GM19023 (cell line): ENCODE results near the gene MFAP3L.

Experiments used
- ATAC-seq: cut with Tn5 transposase; IDR thresholded peaks from one replicate; pipeline ENCODE4 v1.9.1; 2021; ENCODE audit warnings: mild to moderate bottlenecking, moderate library complexity; ENCODE audit not compliant: unreplicated experiment

Gene MFAP3L

GRCh38 chr4:170025523-170026252 is 507 bp downstream of the MFAP3L start:
- ATAC-seq = no peak

GRCh38 chr4:170022211-170022610 is 4.0 kb downstream of the MFAP3L start:
- ATAC-seq = no peak

- no peak for ATAC-seq
These were observed 8.9 kb downstream of the MFAP3L start for GRCh38 chr4:170017252-170017651.

- no peak for ATAC-seq
These were observed 10.9 kb downstream of the MFAP3L start for GRCh38 chr4:170015285-170015684.

- no peak for ATAC-seq
These were observed 11.7 kb downstream of the MFAP3L start for GRCh38 chr4:170014359-170015011.

- ATAC-seq = no peak
These were observed 13.6 kb downstream of the MFAP3L start for GRCh38 chr4:170012629-170012958.

GRCh38 chr4:170011921-170012628 is 14.1 kb downstream of the MFAP3L start:
- ATAC-seq = no peak

GRCh38 chr4:170009291-170009690 is 16.9 kb downstream of the MFAP3L start:
- ATAC-seq = no peak

- ATAC-seq = no peak
These were observed 17.4 kb downstream of the MFAP3L start for GRCh38 chr4:170008801-170009200.

- ATAC-seq = no peak
These were observed 17.8 kb downstream of the MFAP3L start for GRCh38 chr4:170008371-170008770.

GRCh38 chr4:170007113-170007512 is 19.1 kb downstream of the MFAP3L start:
- ATAC-seq = no peak

- no peak for ATAC-seq
These were observed 20.7 kb downstream of the MFAP3L start for GRCh38 chr4:170005472-170005871.

- ATAC-seq = no peak
These were observed 21.4 kb downstream of the MFAP3L start for GRCh38 chr4:170004651-170005295.

GRCh38 chr4:170003071-170004070 is 22.8 kb downstream of the MFAP3L start:
- no peak for ATAC-seq

- no peak for ATAC-seq
These were observed 24.4 kb downstream of the MFAP3L start for GRCh38 chr4:170001745-170002267.

- ATAC-seq = no peak
These were observed 25.0 kb downstream of the MFAP3L start for GRCh38 chr4:170001011-170001744.

- no peak for ATAC-seq
These were observed 26.3 kb downstream of the MFAP3L start for GRCh38 chr4:169999923-170000322.

- no peak for ATAC-seq
These were observed 27.2 kb downstream of the MFAP3L start for GRCh38 chr4:169998981-169999380.
